Heart right ventricle (tissue), 16 donors: ENCODE data around the gene TXNDC11. TPM values are rescaled to one million over a fixed set of nuclear protein-coding genes. Genes with fewer than 3 reads are reported as not detected.
A peak's percentile ranks its signal among the peaks of the same experiment; 100 is the strongest.
"Not testable (repeated sequence)": the region's sequence is repeated elsewhere in the genome, so short reads cannot be mapped to it uniquely, and the experiment has no call there.

Source experiments
- ATAC-seq, 8 donors: fragments of 200-7000 bp; cut with Tn5 transposase; one replicate each; pipeline ENCODE4 v1.9.1; 2020; ENCODE audit warnings: mild to moderate bottlenecking in 8 of 8, moderate library complexity in 8 of 8, moderate number of reproducible peaks in 1 of 8
- DNase-seq, 2 donors: peaks; one replicate each; pipeline ENCODE4 v3.0.0-alpha.2; 2020
- H3K27ac ChIP-seq, 10 donors: fragments of 200-600 bp; sonication (generic) in 2 of 10; one replicate each; pipeline versions ENCODE4 v1.5.0 to v1.8.0; 2020 to 2022; ENCODE audit warnings: mild to moderate bottlenecking in 3 of 10
- H3K27me3 ChIP-seq, 7 donors: fragments of 200-600 bp; one replicate each; pipeline ENCODE4 v1.8.0; 2021 to 2022; ENCODE audit warnings: mild to moderate bottlenecking in 2 of 7
- H3K36me3 ChIP-seq, 9 donors: fragments of 200-600 bp; sonication (generic) in 1 of 9; one replicate each; pipeline versions ENCODE4 v1.5.0 to v1.8.0; 2020 to 2022; ENCODE audit warnings: mild to moderate bottlenecking in 2 of 9
- H3K4me1 ChIP-seq, 9 donors: fragments of 200-600 bp; sonication (generic) in 1 of 9; one replicate each; pipeline versions ENCODE4 v1.5.0 to v1.8.0; 2020 to 2022; ENCODE audit warnings: mild to moderate bottlenecking in 4 of 9
- H3K4me3 ChIP-seq, 10 donors: fragments of 200-600 bp; sonication (generic) in 2 of 10; one replicate each; pipeline versions ENCODE4 v1.5.0 to v1.8.0; 2020 to 2022; ENCODE audit warnings: mild to moderate bottlenecking in 7 of 10, moderate library complexity in 2 of 10
- H3K9me3 ChIP-seq, 11 donors: fragments of 200-600 bp in 10 of 11; sonication (generic) in 2 of 11; one replicate each; pipeline versions ENCODE4 v1.5.0 to v1.8.0; 2013 to 2022; ENCODE audit warnings: mild to moderate bottlenecking in 2 of 11, control low read depth in 1 of 11, moderate library complexity in 1 of 11
- CTCF ChIP-seq, 9 donors: fragments of 200-600 bp; sonication (generic) in 2 of 9; IDR thresholded peaks; one replicate each; pipeline versions ENCODE4 v1.5.0 to v1.8.0; 2021 to 2022; ENCODE audit warnings: antibody characterized with exemption in 9 of 9, mild to moderate bottlenecking in 5 of 9, moderate library complexity in 1 of 9
- WGBS, 2 donors: extraction: QIAGEN DNeasy Blood & Tissue Kit; methylation state at CpG; one replicate each; pipeline ENCODE4 v1.1.7; 2013; ENCODE audit warnings: inconsistent platforms in 1 of 2; 5-methylcytosine and 5-hydroxymethylcytosine counted together
- intact Hi-C, 10 donors: fragments of 100-400 bp; cut with DNase I; formaldehyde crosslinking; loops; one replicate each; pipeline versions ENCODE4 v1.11.1 to v1.14.2; 2022
- long read RNA-seq, 3 donors: library from polyadenylated mRNA; unstranded; transcript quantifications; one replicate each; pipeline ENCODE4 v2.0.0, GENCODE V29; 2020 to 2021
- polyA plus RNA-seq, 2 donors: library from polyadenylated mRNA; stranded (reverse); fragments of 200-250 nt; gene quantifications; one replicate each; pipeline ENCODE4 v1.2.3, GENCODE V29; 2013
- total RNA-seq, 10 donors: library from RNA; stranded (reverse); fragmentation: NEBNext Ultra II Directional in 3 of 10; extraction: Animal tissue kit (Norgen Biotek cat#: 25700) in 3 of 10; gene quantifications; one replicate each; pipeline versions ENCODE4 v1.2.1 to v1.2.4, GENCODE V29; 2021 to 2023
- donor health status: Arrhythmogenic right ventricular cardiomyopathy.
- donor health status: ischemic (EF 13 %, LVEDD 7.1; RV severe dilation, severe dysfunction).
- donor health status: healthy with polysubstance abuse.
- donor health status: DM: no; HTN: yes; CAD: no.
- donor health status: DM: no; HTN: no; CAD: no.
- donor health status: ischemic (EF 25% LVEDD 6.9; RV normal size, moderate dysfunction).
- donor health status: ischemic (EF 25% LVEDD 5.7; RV mildly dilated, moderate dysfunction).
- donor health status: healthy.
- donor health status: DM: yes; HTN: yes; CAD: no.
- donor health status: Ischemic cardiomyopathy.
- donor health status: ischemic (EF 35%, LVEDD 5.7; RV mildly dilated, moderate dysfunction).
- donor health status: nonischemic (EF 11% LVEDD 7.7; RV severe dilation, severe dysfunction).
- donor health status: DM: yes; HTN: yes; CAD: no.
- donor health status: PGD.
- donor health status: ischemic (EF 29% LVEDD 5.4; RV normal size, mild dysfunction).
- donor health status: nonischemic (EF 23%, LVEDD 6.1; RV moderate dilation, normal function).

The TXNDC11 gene, protein sequence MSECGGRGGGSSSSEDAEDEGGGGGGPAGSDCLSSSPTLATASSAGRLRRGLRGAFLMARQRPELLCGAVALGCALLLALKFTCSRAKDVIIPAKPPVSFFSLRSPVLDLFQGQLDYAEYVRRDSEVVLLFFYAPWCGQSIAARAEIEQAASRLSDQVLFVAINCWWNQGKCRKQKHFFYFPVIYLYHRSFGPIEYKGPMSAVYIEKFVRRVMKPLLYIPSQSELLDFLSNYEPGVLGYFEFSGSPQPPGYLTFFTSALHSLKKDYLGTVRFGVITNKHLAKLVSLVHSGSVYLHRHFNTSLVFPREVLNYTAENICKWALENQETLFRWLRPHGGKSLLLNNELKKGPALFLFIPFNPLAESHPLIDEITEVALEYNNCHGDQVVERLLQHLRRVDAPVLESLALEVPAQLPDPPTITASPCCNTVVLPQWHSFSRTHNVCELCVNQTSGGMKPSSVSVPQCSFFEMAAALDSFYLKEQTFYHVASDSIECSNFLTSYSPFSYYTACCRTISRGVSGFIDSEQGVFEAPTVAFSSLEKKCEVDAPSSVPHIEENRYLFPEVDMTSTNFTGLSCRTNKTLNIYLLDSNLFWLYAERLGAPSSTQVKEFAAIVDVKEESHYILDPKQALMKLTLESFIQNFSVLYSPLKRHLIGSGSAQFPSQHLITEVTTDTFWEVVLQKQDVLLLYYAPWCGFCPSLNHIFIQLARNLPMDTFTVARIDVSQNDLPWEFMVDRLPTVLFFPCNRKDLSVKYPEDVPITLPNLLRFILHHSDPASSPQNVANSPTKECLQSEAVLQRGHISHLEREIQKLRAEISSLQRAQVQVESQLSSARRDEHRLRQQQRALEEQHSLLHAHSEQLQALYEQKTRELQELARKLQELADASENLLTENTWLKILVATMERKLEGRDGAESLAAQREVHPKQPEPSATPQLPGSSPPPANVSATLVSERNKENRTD
- total RNA-seq (10 to 100 TPM; 16.8 to 29.3 (median 23.9) TPM), polyA plus RNA-seq (10 to 100 TPM; 30.0 to 46.7 TPM)
- long read RNA-seq, donor 1, transcript TXNDC11-201 (12 exons, 3,140 nt), result major isoform, 28 of 44 reads
- long read RNA-seq, donor 1, partial matches to known transcripts, result 2 of 44 reads
- long read RNA-seq, donor 1, other reads (novel, unspliced or antisense), result 13 of 44 reads
- long read RNA-seq, donor 2, transcript TXNDC11-201 (12 exons, 3,140 nt), result major isoform, 19 of 32 reads
- long read RNA-seq, donor 2, partial matches to known transcripts, result 1 of 32 reads
- long read RNA-seq, donor 2, other reads (novel, unspliced or antisense), result 12 of 32 reads
- long read RNA-seq, donor 3, transcript TXNDC11-201 (12 exons, 3,140 nt), result major isoform, 23 of 48 reads
- long read RNA-seq, donor 3, partial matches to known transcripts, result 12 of 48 reads
- long read RNA-seq, donor 3, other reads (novel, unspliced or antisense), result 13 of 48 reads

GRCh38 chr16:11742536-11743307 is at the start of gene TXNDC11:
TSS of gene TXNDC11 (minus strand) at chr16:11742857. CDS start at chr16:11742730, 127 bp downstream.
- DNase-seq, result peak; percentile 99 to 100
- 0% methylated on average over 80 to 96 of the region's 96 CpGs for WGBS, 2 donors
- no peaks in the 10 kb centered on the region for H3K27me3 ChIP-seq

GRCh38 chr16:11791144-11791828 is 48.6 kb upstream of the TXNDC11 start:
- no peak overlapping the region for H3K4me3 ChIP-seq
- peak overlapping the region in 6 of 10 donors; percentile 11 to 66 (median 31) for H3K27ac ChIP-seq
- peaks cover 0 to 35% (median 0%) of the 10 kb centered on the region in 9 donors for H3K36me3 ChIP-seq
- ATAC-seq (peak in 3 of 8 donors; percentile 37 to 51 (median 47)), DNase-seq (no peak)
- H3K27me3 ChIP-seq, result no peaks in the 10 kb centered on the region
- H3K4me1 ChIP-seq, result peaks cover 8 to 83% (median 53%) of the 10 kb centered on the region in 9 donors
- H3K9me3 ChIP-seq, result no peaks in the 10 kb centered on the region
- no peak for TF ChIP-seq CTCF (IDR thresholded peaks at IDR 0.05)
- WGBS, 2 donors, result 76 to 80% methylated on average over 8 of the region's 8 CpGs
- intact Hi-C loops, result loop anchor here in 5 of 10 donors (5.0 to 10.0 kb wide), 6 partner anchors 46 to 274 kb away; partner anchors contain the start of genes TXNDC11 (in 2 of the 5) and GSPT1 (in 1 of the 5)

More at GRCh38 chr16:11742536-11743307, at the start of gene TXNDC11:
- peaks cover 0 to 12% (median 0%) of the 10 kb centered on the region in 9 donors for H3K36me3 ChIP-seq
- no peaks in the 10 kb centered on the region for H3K9me3 ChIP-seq
- no peak for TF ChIP-seq CTCF (IDR thresholded peaks at IDR 0.05)
- H3K27ac ChIP-seq, result peak within 1 kb of the TSS; percentile 88 to 99 (median 98)
- peak within 1 kb of the TSS; percentile 69 to 99 (median 93) for H3K4me3 ChIP-seq
- peaks cover 0 to 57% (median 45%) of the 10 kb centered on the region in 9 donors for H3K4me1 ChIP-seq
- intact Hi-C loops, result loop anchor here in 6 of 10 donors (2.0 to 10.0 kb wide), 4 partner anchors 50 to 55 kb away; partner anchors contain the start of gene ZC3H7A (in 5 of the 6)
- ATAC-seq, result peak; percentile 98 to 99 (median 99)

DNA sequence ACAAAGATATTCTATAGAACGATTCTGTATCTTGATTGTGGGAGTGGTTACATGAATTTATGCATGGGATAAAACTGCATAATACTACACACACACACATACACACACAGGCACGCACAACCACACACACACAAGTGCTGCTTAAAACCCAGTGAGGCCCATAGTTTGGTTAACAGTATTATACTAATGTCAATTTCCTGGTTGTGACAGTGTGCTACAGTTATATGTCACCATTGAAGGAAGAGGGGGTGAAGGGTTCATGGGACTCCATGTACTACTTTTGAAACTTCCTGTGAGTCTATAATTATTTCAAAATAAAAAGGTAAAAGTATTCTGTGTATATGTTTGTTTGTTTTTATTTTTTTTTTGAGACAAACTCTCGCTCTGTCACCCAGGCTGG is 46.3 kb upstream of the TXNDC11 start:
- whole genome bisulfite sequencing, 2 donors, result 84 to 91% methylated on average over 3 of the region's 3 CpGs
- Histone ChIP-seq H3K4me1 (peaks cover 13 to 80% (median 43%) of the 10 kb centered on the region in 9 donors), H3K36me3 (peaks cover 0 to 23% (median 0%) of the 10 kb centered on the region in 9 donors), H3K27ac (no peak overlapping the region), H3K4me3 (no peak overlapping the region), H3K9me3 (no peaks in the 10 kb centered on the region), H3K27me3 (no peaks in the 10 kb centered on the region)
- intact Hi-C loops, result loop anchor here in 1 of 10 donors (5.0 kb wide), 1 partner anchor 42 kb away; no protein-coding TSS in a partner anchor
- ATAC-seq (no peak), DNase-seq (no peak)
- no peak for TF ChIP-seq CTCF (IDR thresholded peaks at IDR 0.05)

- DNase-seq, H3K9me3 ChIP-seq, H3K27me3 ChIP-seq, H3K4me3 ChIP-seq, ATAC-seq: not testable (repeated sequence)
- WGBS, 2 donors, result 89 to 90% methylated on average over 13 of the region's 13 CpGs
- intact Hi-C loops, result loop anchor here in 1 of 10 donors (5.0 kb wide), 1 partner anchor 38 kb away; no protein-coding TSS in a partner anchor
- peaks cover 0 to 30% (median under 1%) of the 10 kb centered on the region in 9 donors for H3K36me3 ChIP-seq
- peaks cover 13 to 86% (median 47%) of the 10 kb centered on the region in 9 donors for H3K4me1 ChIP-seq
- peak overlapping the region in 2 of 10 donors; percentile 74 to 91 for H3K27ac ChIP-seq
Observed at GRCh38 chr16:11784980-11785599, 42.4 kb upstream of the TXNDC11 start.

- H3K9me3 ChIP-seq, H3K4me3 ChIP-seq, DNase-seq, ATAC-seq, H3K27me3 ChIP-seq, intact Hi-C loops: not testable (repeated sequence)
- 94 to 95% methylated on average over 6 of the region's 6 CpGs for WGBS, 2 donors
- Histone ChIP-seq H3K27ac (peak overlapping the region in 9 of 10 donors; percentile 74 to 91 (median 81)), H3K4me1 (peaks cover 13 to 82% (median 47%) of the 10 kb centered on the region in 9 donors), H3K36me3 (peaks cover 0 to 32% (median 3%) of the 10 kb centered on the region in 9 donors)
Observed at GRCh38 chr16:11784381-11784780, 41.7 kb upstream of the TXNDC11 start.
